ENCODE data around the gene FN1. TPM values are rescaled to one million over a fixed set of nuclear protein-coding genes. Genes with fewer than 3 reads are reported as not detected.
"Not testable (repeated sequence)": the region's sequence is repeated elsewhere in the genome, so short reads cannot be mapped to it uniquely, and the experiment has no call there.

Gene FN1
- polyA plus RNA-seq, 3 donors from 2014 or later = 0.69 TPM; not detected in 2

DNA sequence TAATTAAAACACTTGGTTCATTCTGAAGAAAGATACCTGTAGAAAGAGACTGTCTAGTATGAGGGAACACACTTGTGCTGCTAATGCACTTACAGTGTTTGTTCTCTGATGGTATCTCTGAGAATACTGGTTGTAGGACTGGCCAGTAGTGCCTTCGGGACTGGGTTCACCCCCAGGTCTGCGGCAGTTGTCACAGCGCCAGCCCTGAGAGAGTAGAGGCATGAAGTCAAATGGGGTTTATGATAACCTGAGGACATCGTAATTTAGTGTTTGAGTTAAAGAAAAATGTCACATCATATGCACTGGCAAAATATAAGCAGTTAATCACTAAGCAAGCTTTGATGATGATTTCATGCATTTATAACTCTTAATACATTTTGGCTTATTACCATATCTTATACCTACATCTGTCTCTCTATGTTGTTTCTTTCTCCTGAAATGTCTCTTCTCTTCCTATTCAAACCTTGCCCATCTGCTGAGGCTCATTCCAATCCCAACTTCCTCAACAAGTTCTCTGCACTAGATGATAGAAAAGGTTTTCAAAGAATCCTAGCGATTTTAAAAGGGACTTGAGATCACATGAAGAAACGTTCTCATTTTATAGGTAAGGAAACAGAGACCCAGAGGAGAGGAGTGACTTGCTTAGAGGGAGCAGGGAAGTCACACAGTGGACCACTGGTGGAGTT, 73.8 kb downstream of the FN1 start:
- H3K4me3 Mint-ChIP-seq = no peak overlapping the region
- no peak overlapping the region for H3K27ac Mint-ChIP-seq
- H3K9me3 Mint-ChIP-seq = no peaks in the 10 kb centered on the region
- no peak for DNase-seq
- no peaks in the 10 kb centered on the region for H3K4me1 Mint-ChIP-seq
- H3K36me3 Mint-ChIP-seq = peaks cover 20 to 36% (median 29%) of the 10 kb centered on the region in 3 donors
- peaks cover 0 to 1% (median 0%) of the 10 kb centered on the region in 3 donors for H3K27me3 Mint-ChIP-seq (ENCODE audit: low read depth in 3 of 3)

DNA sequence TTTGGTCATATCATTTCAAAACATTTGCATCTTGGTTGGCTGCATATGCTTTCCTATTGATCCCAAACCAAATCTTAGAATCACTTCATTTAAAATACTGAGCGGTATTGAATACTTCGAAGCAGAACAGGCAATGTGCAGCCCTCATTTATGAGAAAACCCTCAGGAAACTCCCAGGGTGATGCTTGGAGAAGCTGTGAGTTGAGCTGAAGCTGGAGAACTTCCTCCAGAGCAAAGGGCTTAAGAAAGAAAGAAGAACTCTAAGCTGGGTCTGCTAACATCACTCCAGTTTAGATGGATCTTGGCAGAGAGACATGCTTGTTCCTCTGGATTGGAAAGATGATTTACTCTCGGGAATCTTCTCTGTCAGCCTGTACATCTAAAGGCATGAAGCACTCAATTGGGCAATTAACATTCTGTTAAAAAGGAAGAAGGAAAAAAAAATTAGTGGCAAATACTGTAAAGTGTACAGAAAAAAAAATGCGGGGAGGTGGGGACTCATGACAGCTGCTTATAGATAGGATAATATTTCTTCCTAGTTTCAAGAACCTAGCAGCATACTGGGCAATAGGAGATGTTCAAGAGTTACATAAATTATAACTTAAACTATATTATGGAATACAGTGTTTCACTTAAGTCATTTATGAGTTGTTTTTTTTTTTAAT, 74.5 kb downstream of the FN1 start:
- peaks cover 0 to 1% (median 0%) of the 10 kb centered on the region in 3 donors for H3K27me3 Mint-ChIP-seq (ENCODE audit: low read depth in 3 of 3)
- no peaks in the 10 kb centered on the region for H3K9me3 Mint-ChIP-seq
- H3K4me3 Mint-ChIP-seq = no peak overlapping the region
- no peaks in the 10 kb centered on the region for H3K4me1 Mint-ChIP-seq
- no peak for DNase-seq
- peaks cover 20 to 30% (median 25%) of the 10 kb centered on the region in 3 donors for H3K36me3 Mint-ChIP-seq
- H3K27ac Mint-ChIP-seq = no peak overlapping the region

GRCh38 chr2:215360596-215360995, 75.3 kb downstream of the FN1 start:
- Mint-ChIP-seq H3K36me3 (peaks cover 20 to 30% (median 23%) of the 10 kb centered on the region in 3 donors), H3K4me3 (no peak overlapping the region), H3K27me3 (ENCODE audit: low read depth in 3 of 3) (peaks cover 0 to 1% (median 0%) of the 10 kb centered on the region in 3 donors)

GRCh38 chr2:215360059-215360458, 75.8 kb downstream of the FN1 start:
- H3K27me3 Mint-ChIP-seq (ENCODE audit: low read depth in 3 of 3); H3K27ac Mint-ChIP-seq; H3K4me1 Mint-ChIP-seq; H3K9me3 Mint-ChIP-seq; DNase-seq; H3K4me3 Mint-ChIP-seq: not testable (repeated sequence)
- H3K36me3 Mint-ChIP-seq = peaks cover 20 to 28% (median 24%) of the 10 kb centered on the region in 3 donors

More at GRCh38 chr2:215360596-215360995, 75.3 kb downstream of the FN1 start:
- Mint-ChIP-seq H3K9me3 (no peaks in the 10 kb centered on the region), H3K4me1 (no peaks in the 10 kb centered on the region), H3K27ac (no peak overlapping the region)
- DNase-seq = no peak

GRCh38 chr2:215359576-215359922, 76.3 kb downstream of the FN1 start:
- no peak overlapping the region for H3K4me3 Mint-ChIP-seq
- no peaks in the 10 kb centered on the region for H3K9me3 Mint-ChIP-seq
- no peaks in the 10 kb centered on the region for H3K4me1 Mint-ChIP-seq
- H3K36me3 Mint-ChIP-seq = peaks cover 15 to 29% (median 26%) of the 10 kb centered on the region in 3 donors
- no peak for DNase-seq
- peaks cover 0 to 1% (median 0%) of the 10 kb centered on the region in 3 donors for H3K27me3 Mint-ChIP-seq (ENCODE audit: low read depth in 3 of 3)
- H3K27ac Mint-ChIP-seq = no peak overlapping the region

DNA sequence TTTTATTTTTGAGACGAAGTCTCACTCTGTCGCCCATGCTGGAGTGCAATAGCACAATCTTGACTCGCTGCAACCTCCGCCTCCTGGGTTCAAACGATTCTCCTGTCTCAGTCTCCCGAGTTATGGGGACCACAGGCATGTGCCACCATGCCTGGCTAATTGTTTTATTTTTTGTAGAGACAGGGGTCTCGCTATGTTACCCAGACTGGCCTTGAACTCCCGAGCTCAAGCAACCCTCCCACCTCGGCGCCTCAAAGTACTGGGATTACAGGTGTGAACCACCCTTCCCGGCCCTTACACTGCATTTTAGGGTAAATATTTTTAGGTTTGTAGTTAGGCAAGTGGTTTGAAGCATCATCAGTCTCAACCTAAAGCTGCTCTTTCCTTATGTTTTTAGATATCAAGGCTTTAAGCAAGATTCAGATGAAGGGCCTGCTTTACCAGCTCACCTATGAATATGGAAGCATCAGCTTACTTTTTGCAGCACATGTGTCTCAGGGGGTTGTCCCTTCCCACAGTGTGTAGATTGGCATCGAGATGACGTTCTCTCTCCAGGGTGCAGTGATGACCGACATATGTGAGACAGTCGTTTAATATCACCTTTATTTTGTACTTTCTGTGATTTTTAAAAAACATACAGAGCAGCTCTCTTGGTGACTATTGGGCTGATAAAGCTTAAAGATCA, 76.8 kb downstream of the FN1 start:
- peaks cover 0 to 1% (median 0%) of the 10 kb centered on the region in 3 donors for H3K27me3 Mint-ChIP-seq (ENCODE audit: low read depth in 3 of 3)
- no peak for DNase-seq
- no peaks in the 10 kb centered on the region for H3K9me3 Mint-ChIP-seq
- H3K4me3 Mint-ChIP-seq = no peak overlapping the region
- H3K27ac Mint-ChIP-seq = no peak overlapping the region
- H3K36me3 Mint-ChIP-seq = peaks cover 11 to 28% (median 23%) of the 10 kb centered on the region in 3 donors
- H3K4me1 Mint-ChIP-seq = no peaks in the 10 kb centered on the region

DNA sequence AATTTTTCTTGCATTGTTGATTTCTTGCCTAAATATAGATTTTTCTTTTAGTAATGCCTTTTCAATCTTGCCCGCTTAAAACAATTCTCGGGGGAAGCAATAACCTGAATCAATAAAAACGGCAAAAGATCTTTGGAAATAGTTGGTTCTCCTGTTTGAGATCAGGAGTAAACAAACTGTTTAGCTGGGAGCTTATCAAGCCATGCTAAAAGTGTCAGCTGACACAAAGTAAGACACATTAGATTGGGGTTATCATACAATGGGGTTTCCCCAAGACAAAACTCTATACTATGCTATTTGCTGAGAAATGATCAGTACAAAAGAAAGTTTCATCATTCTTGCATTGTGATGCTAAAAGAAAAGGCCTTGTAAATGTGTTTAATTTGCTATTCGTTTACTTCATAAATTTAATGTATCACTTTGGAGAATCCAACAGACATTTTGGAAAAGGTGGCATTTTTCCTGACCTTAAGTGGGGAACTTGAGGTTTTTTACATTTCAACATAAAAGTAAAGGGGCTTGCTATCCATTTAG, 77.5 kb downstream of the FN1 start:
- Mint-ChIP-seq H3K4me1 (no peaks in the 10 kb centered on the region), H3K27ac (no peak overlapping the region), H3K4me3 (no peak overlapping the region), H3K27me3 (ENCODE audit: low read depth in 3 of 3) (peaks cover 0 to 1% (median 0%) of the 10 kb centered on the region in 3 donors), H3K9me3 (no peaks in the 10 kb centered on the region), H3K36me3 (peaks cover 4 to 22% (median 18%) of the 10 kb centered on the region in 3 donors)
- DNase-seq = no peak

GRCh38 chr2:215357660-215358059, 78.2 kb downstream of the FN1 start:
- DNase-seq = no peak
- Mint-ChIP-seq H3K27ac (no peak overlapping the region), H3K9me3 (no peaks in the 10 kb centered on the region), H3K4me1 (no peaks in the 10 kb centered on the region), H3K4me3 (no peak overlapping the region), H3K36me3 (peaks cover 0 to 16% (median 13%) of the 10 kb centered on the region in 3 donors), H3K27me3 (ENCODE audit: low read depth in 3 of 3) (no peaks in the 10 kb centered on the region)

GRCh38 chr2:215356948-215357461, 78.9 kb downstream of the FN1 start:
- H3K27me3 Mint-ChIP-seq (ENCODE audit: low read depth in 3 of 3) = no peaks in the 10 kb centered on the region
- peaks cover 0 to 12% (median 8%) of the 10 kb centered on the region in 3 donors for H3K36me3 Mint-ChIP-seq
- H3K4me3 Mint-ChIP-seq = no peak overlapping the region
- no peak for DNase-seq
- H3K4me1 Mint-ChIP-seq = no peaks in the 10 kb centered on the region
- H3K9me3 Mint-ChIP-seq = no peaks in the 10 kb centered on the region
- no peak overlapping the region for H3K27ac Mint-ChIP-seq

DNA sequence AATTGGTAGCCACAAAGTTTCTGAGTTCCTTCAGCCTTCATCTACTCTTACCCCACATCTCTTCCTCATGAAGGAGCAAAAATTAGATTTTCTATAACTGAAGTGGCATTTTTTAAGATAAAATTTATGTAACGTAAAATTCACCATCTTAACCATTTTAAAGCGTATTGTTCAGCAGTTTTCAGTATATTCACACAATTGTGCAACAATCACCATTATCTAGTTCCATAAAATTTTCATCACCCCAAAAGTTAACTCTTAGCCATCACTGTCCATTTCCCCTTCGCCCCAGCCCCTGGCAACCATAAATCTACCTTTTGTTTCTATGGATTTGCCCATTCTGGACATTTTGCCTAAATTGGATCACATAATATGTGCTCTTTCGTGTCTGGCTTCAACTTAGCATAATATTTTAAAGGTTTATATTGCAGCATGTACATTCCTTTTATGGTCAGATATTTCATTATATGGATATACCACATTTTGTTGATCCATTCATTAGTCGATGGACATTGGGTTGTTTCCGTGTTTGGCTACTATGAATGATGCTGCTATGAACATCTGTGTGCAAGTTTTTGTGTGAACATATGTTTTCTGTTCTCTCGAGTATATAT, 79.4 kb downstream of the FN1 start:
- H3K36me3 Mint-ChIP-seq = peaks cover 0 to 16% (median 13%) of the 10 kb centered on the region in 3 donors
- no peaks in the 10 kb centered on the region for H3K4me1 Mint-ChIP-seq
- H3K4me3 Mint-ChIP-seq = no peak overlapping the region
- H3K9me3 Mint-ChIP-seq = no peaks in the 10 kb centered on the region
- H3K27ac Mint-ChIP-seq = no peak overlapping the region
- no peaks in the 10 kb centered on the region for H3K27me3 Mint-ChIP-seq (ENCODE audit: low read depth in 3 of 3)
- DNase-seq = no peak

- Mint-ChIP-seq H3K36me3 (peaks cover 0 to 21% (median 17%) of the 10 kb centered on the region in 3 donors), H3K9me3 (no peaks in the 10 kb centered on the region), H3K27ac (no peak overlapping the region), H3K4me3 (no peak overlapping the region), H3K27me3 (ENCODE audit: low read depth in 3 of 3) (no peaks in the 10 kb centered on the region), H3K4me1 (no peaks in the 10 kb centered on the region)
- no peak for DNase-seq
Observed at GRCh38 chr2:215355801-215356200, 80.1 kb downstream of the FN1 start.

DNA sequence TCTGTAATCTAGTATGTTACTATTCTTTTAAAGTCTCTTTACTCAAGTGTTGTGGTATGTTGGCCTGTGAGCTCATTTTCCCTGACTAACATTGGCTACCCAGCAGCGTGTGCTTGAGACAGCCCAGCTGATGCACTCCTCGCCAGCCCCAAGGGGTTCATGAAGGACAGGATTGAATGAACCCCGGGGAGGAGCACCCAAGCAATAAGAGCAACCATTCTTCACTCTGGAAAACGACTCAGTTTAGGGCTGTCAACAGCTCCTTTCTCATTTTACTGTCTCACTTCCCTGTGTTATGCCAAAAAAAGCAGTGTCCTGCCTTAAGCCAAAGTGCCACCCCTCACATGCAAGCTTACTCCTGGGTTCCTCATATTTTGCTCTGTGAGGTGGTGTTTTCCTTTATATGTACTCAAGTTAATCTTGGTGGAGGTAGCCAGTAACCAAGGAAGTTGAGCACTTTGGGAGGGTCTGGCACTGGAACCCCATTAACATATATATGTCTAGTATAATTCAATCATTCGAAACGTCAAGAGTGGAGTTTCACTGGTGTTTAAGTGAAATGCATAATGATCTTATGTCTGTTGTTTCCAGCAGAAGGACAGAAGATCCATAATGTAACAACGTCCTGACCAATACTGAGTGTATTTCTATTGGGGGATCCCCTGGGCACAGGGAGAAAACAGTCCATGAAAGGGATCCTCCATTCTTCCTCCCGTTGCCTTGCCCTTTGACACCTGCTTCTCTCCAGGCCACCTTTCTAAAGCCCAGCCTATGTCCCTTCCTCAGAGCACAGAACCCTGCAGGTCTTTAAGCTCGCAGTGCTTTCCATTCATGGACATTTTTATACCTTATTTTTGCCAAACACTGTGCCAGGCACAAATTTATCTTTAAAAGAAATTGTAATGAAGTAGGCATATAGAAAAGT, 80.8 kb downstream of the FN1 start:
- Mint-ChIP-seq H3K36me3 (peaks cover 0 to 26% (median 21%) of the 10 kb centered on the region in 3 donors), H3K4me1 (no peaks in the 10 kb centered on the region), H3K27me3 (ENCODE audit: low read depth in 3 of 3) (no peaks in the 10 kb centered on the region), H3K27ac (no peak overlapping the region), H3K4me3 (no peak overlapping the region), H3K9me3 (no peaks in the 10 kb centered on the region)
- no peak for DNase-seq

DNA sequence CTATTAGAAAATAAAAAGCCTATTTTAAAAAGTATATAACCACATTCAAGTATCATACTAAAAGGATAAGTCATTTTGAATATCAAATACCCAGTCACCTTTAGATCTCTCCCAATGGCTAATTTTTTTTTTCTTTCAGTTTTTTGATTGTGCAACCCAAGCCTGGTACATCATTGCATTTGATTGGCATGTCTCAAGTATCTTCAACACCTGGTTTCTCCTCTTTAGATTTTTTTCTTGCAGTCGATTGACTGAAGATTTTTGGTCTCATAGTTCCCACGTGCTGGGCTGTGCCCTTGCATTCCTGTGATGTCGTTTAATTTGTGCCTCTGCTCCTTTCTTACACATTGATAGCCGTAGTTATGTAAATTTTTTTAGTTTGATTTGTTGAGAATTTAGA, 83.3 kb downstream of the FN1 start:
- Mint-ChIP-seq H3K4me3 (no peak overlapping the region), H3K9me3 (no peaks in the 10 kb centered on the region), H3K4me1 (no peaks in the 10 kb centered on the region), H3K36me3 (peaks cover 6 to 41% (median 34%) of the 10 kb centered on the region in 3 donors), H3K27ac (no peak overlapping the region), H3K27me3 (ENCODE audit: low read depth in 3 of 3) (no peaks in the 10 kb centered on the region)
- no peak for DNase-seq
